HG02798 (cell line): ENCODE data around the gene ZCWPW1.
A peak's percentile ranks its signal among the peaks of the same experiment; 100 is the strongest.
"Not testable (repeated sequence)": the region's sequence is repeated elsewhere in the genome, so short reads cannot be mapped to it uniquely, and the experiment has no call there.

Source experiments
- ATAC-seq: cut with Tn5 transposase; IDR thresholded peaks from one replicate; pipeline ENCODE4 v1.9.1; 2021; ENCODE audit warnings: mild to moderate bottlenecking; ENCODE audit not compliant: unreplicated experiment, poor library complexity

The ZCWPW1 gene

DNA sequence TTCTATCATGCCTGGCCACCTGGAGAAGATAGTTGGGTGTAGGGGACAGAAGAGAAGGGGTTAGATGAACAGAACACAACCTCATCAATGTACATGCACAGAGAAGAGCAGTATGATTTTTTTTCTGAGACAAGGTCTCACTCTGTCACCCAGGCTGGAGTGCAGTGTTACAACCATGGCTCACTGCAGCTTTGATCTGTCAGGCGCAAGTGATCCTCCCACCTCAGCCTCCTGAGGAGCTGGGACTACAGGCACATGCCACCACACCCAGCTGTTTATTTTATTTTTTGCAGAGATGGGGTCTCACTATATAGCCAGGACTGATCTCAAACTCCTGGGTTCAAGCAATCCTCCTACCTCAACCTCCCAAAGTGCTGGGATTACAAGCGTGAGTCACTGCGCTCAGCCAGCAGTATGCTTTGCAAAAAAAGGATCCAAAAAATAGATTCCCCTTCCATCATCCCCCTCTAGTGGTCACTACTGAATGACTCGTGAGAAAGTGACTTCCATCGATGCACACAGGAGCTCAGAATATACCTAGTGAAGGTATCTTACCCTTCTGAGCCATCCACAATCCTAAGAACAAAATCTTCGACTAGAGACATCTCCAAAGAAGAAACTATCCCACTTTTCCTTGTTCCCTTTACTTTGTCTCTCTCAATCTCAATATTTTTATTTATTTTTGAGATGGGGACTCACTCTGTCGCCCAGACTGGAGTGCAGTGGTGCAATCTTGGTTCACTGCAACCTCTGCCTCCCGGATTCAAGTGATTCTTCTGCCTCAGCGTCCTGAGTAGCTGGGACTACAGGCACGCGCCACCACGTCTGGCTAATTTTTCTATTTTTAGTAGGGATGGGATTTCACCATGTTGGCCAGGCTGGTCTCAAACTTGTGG is 21.0 kb downstream of the ZCWPW1 start:
- ATAC-seq = peak; percentile 53

DNA sequence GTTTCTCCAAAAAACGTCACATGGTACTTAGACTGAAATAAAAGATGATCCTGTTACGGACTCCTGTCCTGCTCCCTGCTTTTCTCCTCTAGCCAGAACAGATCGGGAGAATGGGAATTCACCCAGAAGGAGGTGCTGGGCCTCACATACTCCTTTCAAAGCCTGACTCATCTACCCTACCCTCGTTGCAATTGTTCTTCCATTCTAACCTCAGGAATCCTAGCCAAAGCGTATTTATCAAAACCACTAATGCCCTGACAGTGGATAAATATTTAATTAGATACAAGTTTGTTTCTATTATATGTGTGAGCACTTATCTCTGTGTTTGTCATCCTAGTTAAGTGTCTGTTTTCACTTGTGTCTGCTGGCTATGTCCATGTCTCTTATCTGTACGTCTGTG is 21.7 kb downstream of the ZCWPW1 start:
- ATAC-seq = no peak

- no peak for ATAC-seq
Measured at GRCh38 chr7:100402241-100402640, 26.3 kb downstream of the ZCWPW1 start.

DNA sequence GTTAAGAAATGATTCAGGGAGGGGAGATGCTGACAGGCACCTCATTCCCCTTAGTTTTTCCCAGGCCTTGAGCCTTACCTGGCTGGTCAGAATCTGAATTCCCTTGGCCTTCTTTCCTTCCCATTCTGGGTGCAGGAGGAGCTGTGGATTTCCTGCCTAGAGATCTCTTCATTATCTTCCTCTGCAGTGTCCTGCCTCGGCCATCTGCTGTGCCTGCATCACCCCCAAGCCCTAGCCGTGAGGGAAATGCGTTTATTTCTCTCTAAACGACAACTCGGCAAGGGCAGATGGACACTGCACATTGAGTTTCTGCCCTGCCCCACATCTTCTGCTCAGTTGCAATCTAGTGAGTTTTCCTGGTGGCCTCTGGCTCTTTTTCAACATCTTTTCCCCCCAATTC is 26.7 kb downstream of the ZCWPW1 start:
- ATAC-seq = no peak

DNA sequence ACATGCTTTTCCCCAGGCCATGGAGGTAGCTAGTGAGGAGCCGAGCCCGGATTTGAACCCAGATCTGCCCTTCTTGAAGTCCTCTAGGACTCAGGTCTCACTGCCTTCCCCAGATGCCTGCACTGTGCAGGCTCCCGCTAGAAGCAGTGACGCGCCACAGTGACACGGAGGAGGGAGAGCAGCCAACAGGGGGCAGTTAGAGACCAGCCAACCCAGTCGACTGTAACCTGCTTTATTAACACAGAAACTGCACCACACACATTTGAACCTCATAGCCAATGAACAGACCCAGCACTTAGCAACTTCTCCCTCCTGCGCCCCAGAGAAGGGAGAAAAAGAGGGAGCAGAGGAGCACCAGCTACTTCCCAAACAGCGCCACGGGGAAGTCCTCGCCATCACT is 27.8 kb downstream of the ZCWPW1 start:
- ATAC-seq = no peak

GRCh38 chr7:100400041-100400440 is 28.5 kb downstream of the ZCWPW1 start:
- ATAC-seq = no peak

- no peak for ATAC-seq
Measured at GRCh38 chr7:100398239-100398638, 30.3 kb downstream of the ZCWPW1 start.

DNA sequence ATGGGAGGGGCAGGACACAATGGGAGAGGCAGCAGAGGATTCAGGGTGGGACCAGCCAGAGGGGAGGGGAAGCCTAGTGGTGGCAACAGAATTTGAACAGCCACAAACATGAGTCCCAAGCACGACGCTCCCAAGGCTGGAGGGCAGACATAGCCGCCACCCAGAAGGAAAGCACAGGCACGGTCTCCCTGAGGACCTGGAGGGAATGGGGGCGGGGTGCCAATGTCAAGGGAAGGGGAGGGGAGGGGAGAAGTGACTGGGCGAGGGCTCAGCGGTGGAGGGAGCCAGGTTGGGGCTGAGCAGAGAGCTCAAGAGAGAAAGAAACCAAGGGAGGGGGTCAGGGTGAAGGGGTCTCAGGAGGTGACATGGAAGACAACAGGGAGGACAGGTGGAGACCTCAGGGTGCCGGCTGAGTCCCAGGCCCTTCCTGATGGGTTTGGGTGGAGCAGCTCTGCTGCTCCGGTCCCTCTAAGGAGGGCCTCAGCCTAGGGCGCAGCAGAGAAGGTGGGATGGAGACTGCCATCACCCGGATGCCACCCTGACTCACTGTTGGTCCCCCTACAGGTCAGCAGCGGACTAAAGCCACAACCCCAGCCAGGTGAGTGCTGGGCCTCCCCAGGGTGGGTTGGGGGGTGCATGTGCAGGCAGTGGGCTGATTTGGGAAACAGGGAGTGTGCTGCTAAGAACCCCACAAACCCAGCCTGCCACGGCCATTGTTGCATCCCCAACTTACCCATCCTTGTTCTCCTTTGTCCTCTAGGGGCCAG is 31.0 kb downstream of the ZCWPW1 start:
- ATAC-seq = no peak

- ATAC-seq = peak; percentile 88
Measured at GRCh38 chr7:100396421-100396982, 32.0 kb downstream of the ZCWPW1 start.

GRCh38 chr7:100394077-100394476 is 34.4 kb downstream of the ZCWPW1 start:
- no peak for ATAC-seq

- no peak for ATAC-seq
Measured at GRCh38 chr7:100393233-100393905, 35.1 kb downstream of the ZCWPW1 start.

DNA sequence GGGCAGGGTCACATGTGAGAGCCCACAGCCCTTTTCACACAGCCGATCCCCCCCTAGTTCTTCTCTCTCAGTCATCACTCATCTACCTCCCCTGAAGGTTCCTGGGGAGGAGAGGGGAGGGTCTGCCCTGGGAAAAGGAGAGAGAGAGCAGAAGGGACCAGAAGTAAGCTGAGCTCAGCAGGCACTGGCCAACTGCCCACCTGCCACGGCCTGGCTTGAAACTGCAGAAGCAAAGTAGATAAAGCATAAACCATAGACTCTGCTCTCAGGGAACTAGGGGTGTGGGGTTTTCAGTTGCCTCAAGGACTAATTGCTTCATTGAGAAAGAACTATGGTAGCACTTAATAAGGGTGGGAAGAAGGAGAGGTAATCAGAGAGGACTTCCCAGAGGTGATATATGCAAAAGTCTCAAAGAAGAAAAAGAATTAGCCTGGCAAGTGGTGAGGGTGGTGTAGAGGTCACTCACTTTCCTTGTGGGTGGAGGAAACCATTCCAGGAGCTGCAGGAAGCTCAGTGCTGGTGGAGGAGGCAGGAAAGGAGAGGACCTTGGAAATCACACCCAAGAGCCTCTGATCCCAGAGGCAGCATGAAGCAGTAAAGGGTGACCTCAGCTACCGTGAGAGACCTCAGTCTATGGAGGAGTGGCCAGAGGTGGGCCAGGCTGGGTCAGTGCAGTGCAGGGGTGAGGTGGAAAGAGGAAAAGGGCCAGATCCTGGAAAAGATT is 38.1 kb downstream of the ZCWPW1 start:
- ATAC-seq = no peak

GRCh38 chr7:100389437-100390088 is 38.9 kb downstream of the ZCWPW1 start:
- no peak for ATAC-seq

DNA sequence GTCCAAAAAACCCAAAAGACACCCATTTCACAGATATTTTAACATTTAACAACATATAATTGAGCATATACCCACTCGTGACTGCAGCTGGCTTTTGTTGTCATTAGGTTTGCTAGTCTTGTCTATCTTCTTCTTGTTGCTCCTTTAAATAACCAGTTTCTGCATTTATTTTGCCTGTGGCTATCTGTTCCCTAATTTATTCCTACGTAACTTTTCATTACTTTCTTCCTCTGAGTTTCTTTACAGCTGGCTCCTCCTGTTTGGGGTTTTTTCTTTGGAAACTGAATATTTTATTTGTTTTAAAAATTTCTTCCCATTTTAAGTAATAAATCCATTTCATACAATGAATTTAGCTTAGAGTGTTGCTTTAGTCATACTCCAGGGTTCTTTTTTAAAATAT is 40.8 kb downstream of the ZCWPW1 start:
- no peak for ATAC-seq

- no peak for ATAC-seq
Measured at GRCh38 chr7:100386940-100387339, 41.6 kb downstream of the ZCWPW1 start.

DNA sequence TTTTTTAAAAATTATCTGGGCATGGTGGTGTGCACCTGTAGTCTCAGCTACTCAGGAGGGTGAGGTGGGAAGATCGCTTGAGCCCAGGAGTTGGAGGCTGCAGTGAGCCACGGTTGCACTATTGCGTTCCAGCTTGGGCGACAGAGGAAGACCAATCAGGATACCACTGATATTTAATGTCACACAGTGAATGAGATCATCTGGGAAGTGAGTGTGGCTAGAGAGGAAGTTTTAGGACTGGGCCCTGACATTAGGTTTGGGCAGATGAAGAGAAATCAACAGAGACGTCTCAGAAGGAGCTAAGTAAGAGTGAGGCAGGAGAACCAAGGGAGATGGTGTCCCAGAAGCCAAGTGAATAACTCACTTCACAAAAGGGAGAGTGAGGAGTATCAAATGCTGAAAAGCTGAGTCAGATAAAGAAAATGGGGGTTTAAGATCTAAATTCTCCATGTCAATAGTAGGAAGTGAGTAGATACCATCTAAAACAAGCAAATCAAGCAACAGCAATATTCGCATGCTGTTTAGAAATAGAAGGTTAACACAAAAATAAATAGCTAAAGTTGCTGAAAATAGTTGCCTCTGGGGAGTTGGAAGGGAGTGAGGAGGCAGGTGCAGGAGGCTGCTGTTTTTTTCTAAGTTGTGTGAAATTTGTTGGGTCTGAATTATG is 43.7 kb downstream of the ZCWPW1 start:
- ATAC-seq = no peak

GRCh38 chr7:100382234-100382853 is 46.2 kb downstream of the ZCWPW1 start:
- not testable (repeated sequence) for ATAC-seq

GRCh38 chr7:100381531-100382233 is 46.8 kb downstream of the ZCWPW1 start:
- not testable (repeated sequence) for ATAC-seq
